Dedifferentiated amniotic fluid mesenchymal stem cell (primary cell): ENCODE measurements around the gene HAUS1.
A peak's percentile ranks its signal among the peaks of the same experiment; 100 is the strongest.
"Not testable (repeated sequence)": the region's sequence is repeated elsewhere in the genome, so short reads cannot be mapped to it uniquely, and the experiment has no call there.

ENCODE experiments used
- DNase-seq: peaks from one replicate; pipeline ENCODE4 v3.0.0-alpha.2; 2016; ENCODE audit errors: extremely low spot score

HAUS1 gene

DNA sequence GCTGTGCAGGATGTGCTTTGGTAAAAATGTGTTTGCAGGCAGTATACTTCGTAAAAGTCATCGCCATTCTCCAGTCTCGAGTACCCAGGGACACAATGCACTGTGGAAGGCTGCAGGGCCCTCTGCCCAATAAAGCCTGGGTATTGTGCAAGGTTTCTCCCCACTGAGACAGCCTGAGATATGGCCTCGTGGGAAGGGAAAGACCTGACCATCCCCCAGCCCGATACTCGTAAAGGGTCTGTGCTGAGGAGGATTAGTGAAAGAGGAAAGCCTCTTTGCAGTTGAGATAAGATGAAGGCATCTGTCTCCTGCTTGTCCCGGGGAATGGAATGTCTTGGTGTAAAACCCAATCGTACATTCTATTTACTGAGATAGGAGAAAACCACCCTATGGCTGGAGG, 15.7 kb upstream of the HAUS1 start:
- not testable (repeated sequence) for DNase-seq

DNA sequence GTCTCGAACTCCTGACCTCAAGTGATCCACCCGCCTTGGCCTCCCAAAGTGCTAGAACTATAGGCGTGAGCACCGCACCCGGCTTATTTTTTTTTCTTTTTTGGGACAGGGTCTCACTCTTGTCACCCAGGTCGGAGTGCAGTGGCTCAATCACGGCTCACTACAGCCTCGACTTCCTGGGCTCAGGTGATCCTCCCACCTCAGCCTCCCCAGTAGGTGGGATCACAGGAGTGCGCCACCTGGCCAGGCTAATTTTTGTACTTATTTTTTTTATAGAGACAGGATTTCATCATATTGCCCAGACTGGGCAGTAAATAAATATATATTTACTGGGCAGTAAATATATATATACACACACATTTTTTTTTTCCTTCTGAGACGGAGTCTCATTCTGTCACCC, 8.7 kb upstream of the HAUS1 start:
- DNase-seq, result no peak

DNA sequence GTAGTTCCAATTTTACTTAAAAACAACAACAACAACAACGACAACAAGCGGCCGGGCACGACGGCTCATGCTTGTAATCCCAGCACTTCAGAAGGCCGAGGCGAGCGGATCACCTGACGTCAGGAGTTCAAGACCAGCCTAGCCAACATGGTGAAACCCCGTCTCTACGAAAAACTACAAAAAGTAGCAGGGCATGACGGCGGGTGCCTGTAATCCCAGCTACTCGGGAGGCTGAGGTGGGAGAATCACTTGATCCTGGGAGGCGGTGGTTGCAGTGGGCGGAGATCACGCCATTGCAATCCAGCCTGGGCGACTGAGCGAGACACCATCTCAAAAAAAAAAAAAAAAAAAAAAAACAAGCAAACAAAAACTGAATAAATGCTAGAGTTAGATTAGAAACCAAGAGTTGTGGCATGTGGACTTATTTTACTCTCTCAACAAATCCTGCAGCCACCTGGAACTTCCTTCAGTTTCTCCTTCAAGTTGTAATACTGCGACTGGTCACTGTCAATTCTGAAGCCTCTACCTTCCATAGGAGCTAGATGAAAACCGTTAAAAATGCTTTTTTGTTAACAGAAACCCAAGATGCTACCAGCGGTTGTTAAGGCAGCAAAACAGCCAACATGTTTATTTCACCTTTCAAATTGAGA, 7.4 kb upstream of the HAUS1 start:
- no peak for DNase-seq

DNA sequence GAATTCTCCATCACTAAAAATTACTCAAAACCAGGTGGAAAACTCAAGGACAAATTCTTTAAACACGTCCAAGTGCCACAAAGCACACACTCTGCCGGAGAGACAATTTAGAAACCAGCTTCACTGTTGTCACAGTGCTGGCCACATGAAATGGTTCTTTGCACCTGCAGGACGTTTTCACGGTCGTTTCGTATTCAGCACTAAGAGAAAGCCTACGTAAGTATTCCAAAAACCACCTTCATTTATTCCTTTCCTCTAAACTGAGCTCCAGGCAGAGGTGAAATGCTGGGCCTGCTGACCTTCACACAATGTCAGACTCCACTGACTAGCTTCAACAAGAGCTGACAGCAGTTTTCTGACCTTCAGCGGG, 6.8 kb upstream of the HAUS1 start:
- DNase-seq, result no peak

DNA sequence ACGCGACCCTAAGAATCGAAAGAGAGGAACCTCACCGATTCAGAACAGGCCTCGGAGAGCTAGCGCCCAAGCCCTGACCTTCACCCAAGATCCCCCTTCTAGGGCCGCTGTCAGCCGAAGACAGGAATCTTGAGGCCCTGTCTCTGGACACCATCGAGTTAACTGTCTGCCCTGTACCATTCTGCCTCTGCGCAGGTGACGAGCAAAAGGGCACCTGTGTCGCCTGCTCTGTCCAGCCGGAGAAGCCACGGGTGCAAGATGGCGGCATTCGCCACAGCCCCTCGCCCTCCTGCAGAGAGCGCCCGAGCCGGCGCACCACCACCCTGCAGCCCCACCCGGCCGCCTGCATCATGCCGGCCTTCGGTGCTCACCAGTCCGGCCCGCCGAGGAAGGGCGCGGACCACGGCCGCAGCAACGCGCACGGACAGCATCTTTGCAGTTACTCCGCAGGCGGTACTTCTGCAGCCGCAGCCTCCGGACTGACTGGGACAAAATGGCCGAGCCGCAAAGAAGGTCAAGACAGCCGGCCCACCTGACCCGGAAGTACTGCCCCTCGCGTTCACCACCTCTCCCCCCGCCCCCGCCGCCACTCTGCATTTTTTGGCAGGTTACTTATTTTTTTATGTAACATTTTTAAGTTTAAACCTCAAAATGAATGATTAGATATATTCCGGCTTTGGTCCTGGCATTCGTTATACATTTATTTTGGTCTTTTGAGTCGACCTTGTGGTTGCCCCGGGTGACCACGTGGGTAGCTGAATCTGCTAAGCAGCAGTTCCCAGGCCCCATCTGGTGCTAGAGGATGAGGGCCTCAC, 6.2 kb upstream of the HAUS1 start, which contains the start of gene ATP5F1A:
TSS of gene ATP5F1A (minus strand) at position 496 of the 815 bp plus-strand sequence. CDS start at position 431, 65 bp downstream.
- DNase-seq, result peak; percentile 77

DNA sequence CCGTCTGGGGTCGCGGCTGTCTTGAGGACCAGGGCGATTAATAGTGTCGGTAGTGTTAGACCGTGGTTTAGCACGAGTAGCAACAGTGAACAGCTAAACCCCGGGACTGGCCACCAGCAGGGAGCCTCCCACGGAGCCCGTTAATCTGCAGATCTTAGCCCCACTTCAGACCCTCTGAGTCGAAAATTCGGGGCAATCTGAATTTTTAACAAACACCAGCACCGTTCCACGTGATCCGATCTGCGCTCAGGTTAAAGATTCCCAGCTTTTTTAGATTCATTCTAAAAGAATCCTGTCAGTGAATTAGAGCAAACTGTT, 5.6 kb upstream of the HAUS1 start:
- no peak for DNase-seq

DNA sequence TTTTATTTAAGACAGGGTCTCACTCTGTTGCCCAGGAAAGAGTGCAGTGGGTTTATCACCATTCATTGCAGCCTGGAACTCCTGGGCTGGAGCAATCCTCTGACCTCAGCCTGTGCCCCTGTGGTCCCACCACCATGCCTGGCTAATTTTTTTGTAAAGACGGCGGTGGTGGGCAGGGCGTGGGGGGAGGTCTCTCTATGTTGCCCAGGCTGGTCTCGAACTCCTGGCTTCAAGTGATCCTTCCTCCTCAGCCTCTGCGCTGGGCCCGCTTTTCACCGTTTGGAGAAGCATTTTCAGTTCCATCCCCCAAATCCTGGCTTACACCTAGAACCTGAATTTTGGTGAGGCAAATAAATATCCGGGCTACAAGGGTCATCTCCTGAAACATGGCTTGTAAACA, 4.7 kb upstream of the HAUS1 start:
- DNase-seq, result no peak

DNA sequence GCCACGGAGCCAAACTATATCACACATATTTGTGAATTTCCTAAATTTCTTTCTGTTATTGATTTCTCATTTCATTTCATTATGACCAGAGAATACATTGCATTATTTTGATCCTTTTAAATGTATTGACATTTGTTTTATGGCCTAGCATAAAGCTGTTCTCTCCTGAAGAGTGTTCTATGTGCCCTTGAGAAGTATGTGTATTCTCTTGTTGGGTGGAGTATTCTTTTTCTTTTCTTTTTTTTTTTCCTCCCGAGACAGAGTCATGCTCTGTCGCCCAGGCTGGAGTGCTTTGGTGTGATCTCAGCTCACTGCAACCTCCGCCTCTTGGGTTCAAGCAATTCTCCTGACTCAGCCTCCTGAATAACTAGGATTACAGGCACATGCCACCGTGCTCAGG, 5.2 kb downstream of the HAUS1 start:
- no peak for DNase-seq

DNA sequence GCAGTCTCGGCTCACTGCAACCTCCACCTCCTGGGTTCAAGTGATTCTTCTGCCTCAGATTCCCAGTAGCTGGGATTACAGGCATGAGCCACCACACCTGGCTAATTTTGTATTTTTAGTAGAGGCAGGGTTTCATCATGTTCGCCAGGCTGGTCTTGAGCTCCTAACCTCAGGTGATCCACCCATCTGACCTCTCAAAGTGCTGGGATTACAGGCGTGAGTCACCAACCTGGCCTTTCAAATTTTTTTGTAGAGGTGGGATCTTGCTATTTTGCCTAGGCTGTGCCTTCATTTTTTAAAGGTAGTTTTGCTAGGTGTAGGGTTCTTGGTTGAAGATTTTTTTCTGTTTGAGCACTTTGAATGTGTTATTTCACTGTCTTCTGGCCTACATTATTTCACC, 6.2 kb downstream of the HAUS1 start:
- no peak for DNase-seq

DNA sequence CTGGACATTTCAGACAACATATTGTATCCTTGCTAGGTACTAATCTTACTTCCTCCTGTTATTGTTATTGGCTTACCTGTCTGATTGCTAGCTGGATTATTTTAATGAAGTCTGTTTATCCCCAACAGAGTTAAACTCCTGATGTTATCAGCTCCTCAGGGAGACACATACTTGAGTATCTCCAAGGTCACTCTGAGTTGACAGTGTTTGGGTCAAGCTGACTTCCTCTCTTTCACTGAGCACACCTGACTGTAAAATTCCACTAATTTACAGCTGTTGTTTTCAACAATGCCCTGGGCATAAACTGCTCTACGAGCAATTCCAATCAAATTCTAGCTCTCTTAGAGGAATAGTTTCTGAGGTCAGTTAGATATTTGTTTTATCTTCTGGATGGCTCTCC, 9.6 kb downstream of the HAUS1 start:
- DNase-seq, result no peak

DNA sequence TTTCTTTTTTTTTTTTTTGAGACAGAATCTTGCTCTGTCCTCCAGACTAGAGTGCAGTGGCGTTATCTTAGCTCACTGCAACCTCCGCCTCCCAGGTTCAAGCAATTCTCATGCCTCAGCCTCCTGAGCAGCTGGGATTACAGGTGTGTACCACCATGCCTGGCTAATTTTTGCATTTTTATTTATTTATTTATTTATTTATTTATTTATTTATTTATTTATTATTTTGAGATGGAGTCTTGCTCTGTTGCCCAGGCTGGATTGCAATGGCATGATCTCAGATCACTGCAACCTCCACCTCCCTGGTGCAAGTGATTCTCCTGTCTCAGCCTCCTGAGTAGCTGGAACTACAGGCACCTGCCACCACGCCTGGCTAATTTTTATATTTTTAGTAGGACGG, 22.4 kb downstream of the HAUS1 start:
- DNase-seq, result not testable (repeated sequence)

DNA sequence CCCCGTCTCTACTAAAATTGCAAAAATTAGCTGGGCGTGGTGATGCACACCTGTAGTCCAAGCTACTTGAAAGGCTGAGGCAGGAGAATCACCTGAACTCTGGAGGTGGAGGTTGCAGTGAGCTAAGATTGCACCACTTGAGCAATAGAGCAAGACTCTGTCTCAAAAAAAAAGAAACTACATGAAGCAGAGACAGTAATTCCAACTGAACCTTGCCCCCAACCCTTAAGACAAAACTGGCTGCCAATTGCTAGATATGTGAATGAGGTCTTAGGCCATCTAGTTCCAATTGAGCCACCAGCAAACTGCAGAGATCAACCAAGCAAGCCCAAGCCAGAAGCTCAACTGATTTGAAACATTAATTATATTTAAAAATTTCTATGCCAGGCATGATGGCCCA, 25.9 kb downstream of the HAUS1 start:
- no peak for DNase-seq

DNA sequence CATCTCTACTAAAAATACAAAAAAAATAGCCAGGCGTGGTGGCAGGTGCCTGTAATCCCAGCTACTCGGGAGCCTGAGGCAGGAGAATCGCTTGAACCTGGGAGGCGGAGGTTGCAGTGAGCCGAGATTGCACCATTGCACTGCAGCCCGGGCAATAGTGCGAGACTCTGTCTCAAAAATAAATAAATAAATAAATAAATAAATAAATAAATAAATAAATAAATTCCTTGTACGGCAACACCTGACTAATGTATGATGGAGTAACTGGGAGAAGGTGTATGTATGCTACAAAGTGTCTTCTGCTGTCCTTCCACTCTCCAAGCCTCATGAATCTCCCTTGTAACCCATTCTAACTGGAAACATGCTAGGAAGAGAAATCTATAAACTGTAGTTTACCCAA, 26.4 kb downstream of the HAUS1 start:
- DNase-seq, result not testable (repeated sequence)

DNA sequence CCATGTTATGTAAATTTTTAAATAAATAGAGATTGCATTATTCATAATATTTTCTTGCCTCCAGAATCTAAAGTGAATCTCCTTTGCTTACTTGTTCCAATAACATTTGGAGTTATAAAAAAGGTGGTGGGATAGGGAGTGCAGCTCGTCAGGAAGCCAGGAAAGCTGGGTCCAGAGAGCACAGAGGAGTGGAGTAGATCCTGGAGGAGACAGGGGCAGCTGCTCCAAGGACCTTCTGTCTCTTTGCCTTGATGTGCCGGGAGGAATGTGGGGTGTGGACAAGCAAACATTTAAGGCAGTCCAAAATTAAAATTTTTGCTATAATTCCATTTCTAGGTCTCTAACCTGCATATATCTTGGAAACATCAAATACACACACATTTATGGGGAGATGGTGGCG, 29.3 kb downstream of the HAUS1 start:
- no peak for DNase-seq

DNA sequence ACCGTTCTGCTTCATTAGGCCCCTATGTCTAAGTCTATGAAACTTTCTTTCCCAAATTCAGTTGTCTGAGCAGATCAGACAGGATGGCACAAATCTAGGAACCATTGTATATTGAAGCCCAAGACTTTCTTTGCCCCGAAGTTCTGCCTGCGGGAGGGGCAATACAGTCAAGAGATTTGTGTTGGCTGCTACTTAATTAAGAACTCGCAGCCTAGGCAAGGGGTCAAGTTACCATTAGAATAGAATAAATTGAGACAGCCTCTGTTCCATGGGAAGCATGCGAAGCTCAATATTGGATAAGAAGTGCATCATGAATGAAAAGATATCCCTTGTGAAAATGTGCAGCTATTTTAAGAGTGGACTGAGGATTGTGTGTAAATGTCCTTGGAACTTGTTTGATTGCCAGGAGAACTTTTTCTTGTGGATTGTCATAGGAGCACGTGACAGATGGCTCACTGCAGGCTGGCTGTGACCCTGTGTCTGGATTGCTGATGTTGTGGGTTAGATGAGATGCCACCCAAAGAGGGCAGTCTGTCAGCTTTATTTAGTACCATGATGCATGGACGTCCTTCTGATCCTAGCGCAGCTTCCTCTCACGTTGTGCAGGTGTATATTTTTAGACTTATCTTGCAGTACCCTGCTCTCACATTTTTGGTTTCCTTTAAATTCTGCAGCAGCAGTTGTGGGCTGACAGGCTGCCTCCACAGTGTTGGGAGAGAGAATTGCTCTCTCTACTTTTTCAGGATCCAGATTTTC, 30.9 kb downstream of the HAUS1 start:
- DNase-seq, result no peak

DNA sequence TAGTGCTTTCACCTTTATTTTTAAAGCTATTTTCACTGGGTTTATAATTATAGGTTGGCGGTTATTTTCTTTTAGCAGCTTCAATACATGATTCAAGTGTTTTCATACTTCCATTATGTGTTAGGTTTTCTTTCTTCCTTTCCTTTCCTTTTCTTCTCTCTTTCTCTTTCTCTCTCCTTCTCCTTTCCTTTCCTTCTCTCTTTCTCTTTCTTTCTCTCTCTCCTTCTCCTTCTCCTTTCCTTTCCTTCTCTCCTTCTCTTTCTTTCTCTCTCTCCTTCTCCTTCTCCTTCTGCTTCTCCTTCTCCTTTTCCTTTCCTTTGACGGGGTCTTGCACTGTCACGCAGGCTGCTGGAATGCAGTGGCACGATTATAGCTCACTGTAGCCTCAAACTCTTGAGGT, 36.0 kb downstream of the HAUS1 start:
- DNase-seq, result no peak

DNA sequence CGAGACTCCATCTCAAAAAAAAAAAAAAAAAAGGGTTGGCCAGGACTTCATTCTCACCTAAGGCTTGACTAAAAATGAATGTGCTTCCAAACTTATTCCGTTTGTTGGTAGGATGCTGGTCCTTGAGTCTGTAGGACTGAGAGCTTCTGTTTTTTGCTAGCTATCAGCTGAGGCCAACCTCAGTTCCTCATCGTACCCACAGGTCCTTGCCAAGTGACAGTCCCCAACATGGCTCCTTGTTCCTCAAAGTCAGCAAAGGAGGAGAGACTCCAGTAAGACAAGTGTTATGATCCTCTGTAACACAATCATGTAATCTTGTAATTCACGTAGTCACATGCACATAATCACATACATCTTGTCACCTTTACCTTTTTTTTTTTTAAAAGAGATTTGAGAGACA, 37.0 kb downstream of the HAUS1 start:
- DNase-seq, result no peak

DNA sequence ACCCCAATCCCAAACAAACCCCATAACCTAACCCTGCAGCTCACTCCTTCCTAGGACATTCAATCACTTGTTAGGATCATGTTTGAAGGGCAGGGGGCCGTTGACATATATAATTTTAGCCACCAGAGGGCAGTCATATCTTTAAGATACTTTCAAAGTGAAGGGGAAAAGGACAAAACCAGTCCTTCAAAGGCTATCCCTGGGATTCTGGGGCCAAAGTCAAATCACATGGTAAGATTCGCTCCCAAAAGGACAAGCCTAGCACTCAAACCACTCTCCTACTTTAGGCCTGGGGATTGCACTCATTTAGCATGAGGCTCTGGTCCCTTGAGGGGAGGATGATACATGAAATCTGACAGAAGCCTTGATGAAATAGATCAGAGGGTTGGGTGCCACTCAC, 44.6 kb downstream of the HAUS1 start:
- peak; percentile 79 for DNase-seq

DNA sequence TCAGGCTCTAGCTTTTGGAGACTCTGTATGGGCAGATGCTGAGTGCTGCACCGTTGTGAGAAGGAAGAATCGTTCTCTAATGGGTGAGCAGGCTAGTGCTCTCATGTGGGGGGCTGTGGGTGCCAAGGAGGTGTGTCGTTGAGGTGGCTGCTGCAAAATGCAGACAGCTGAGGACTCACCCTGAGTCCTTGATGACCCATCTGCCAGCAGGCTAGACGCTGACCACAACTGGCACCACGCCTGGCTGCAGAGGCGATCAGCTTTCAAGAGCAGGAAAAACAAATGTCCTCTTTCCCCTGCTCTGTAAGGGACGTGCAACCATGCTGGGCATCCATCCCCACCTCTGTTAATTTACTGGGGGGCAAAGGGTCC, 48.2 kb downstream of the HAUS1 start:
- peak; percentile 42 for DNase-seq

DNA sequence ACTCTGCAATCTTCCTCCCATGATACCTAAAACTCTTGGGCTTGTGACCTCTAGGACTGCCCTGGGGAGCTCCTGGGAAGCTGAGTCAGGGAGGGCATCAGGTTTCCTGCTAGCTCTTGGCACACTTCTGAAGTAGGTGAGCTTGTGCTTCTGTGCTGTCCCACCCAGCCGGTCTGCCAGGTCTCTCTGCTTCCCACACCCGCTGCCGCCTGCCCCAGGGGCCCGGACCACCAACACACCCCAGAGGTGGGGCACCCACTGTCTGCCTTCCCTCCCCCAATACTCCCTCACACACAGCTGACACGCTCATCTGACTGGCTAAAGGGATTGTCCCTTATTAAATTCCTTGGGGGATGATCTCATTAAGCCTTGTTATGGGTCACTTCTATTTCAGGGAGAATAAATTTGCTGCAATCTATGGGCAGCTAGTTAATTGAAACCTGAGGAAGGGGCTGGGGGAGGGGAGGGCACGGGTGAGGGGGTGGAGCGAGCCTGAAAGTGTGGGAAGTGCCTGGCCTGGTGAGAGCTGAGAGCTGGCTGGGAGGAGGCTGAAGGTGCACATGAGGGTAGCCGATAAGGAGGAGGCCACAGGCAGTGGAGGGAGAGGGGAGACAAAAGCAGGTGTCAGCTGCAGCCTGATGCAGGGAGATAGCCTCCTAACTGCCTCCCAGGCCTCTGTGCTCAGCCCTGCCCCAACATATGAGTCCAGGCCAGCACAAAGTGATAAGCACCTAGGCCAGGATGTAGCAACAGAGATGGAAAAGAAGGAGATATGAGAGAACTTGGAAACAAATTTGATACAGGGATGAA, 48.8 kb downstream of the HAUS1 start:
- no peak for DNase-seq

DNA sequence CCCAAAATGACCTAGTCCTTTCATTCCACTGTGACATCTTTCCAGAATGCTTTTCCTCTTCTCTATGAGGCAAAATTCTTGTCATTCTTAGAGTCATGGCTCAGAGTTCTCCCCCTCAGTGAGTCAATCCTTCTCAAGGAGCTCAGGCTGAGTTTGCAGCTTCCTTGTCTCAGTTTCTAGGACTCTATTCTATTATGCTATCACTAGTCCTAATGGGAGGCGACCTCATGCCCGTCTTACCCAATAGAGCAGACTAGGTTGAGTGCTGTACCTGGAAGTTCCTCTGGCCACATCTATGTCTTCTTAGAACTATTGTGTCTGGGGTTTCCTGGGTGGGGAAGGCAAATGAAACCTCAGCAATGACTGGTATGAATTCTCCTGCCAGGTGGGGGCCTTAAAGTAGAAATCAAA, 51.5 kb downstream of the HAUS1 start:
- peak; percentile 85 for DNase-seq

DNA sequence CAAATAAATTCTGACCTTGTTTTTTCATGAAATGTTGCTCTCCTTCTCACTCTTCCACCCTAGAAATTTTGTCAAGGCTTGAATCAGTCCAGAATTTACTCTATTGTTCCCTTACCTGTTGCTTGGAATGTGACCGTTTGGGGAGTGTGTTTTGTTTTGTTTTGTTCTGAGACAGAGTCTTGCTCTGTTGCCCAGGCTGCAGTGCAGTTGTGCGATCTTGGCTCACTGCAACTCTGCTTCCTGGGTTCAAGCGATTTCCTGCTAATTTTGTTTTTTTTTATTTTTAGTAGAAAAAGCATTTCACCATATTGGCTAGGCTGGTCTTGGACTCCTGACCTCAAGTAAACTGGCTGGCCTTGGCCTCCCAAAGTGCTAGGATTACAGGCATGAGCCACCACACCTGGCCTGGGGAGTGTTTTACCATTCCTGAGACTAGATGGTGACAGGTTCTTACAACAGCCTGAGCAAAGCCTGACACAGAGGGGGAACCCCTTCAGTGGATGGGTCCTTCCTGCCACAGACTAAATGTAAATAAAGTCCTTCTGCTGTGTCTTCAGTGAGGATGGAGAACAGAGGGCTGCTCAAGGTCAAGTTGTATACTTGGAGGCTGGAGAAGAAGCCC, 52.0 kb downstream of the HAUS1 start:
- DNase-seq, result no peak
